ENCODE measurements around the gene HPN.
A peak's percentile ranks its signal among the peaks of the same experiment; 100 is the strongest.

DNA sequence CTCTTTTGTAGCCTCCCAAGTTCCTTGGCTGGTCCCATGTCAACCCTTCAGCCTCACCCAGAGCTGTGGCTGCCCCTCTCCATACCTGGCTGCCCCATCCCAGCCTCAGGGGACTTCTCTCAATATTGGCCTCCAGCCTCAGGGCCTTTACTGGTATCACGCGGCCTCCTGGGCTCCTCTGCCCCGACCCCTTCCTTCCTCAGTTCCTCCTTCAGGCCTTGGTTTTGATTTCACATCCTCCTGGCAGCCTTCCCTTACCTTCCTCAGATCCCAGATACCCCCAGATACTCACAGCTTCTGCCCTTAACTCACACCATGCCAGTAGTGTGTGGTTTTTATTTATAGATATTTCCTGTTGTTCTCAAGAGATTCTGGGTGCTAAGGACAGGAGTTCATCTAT lies 24.0 kb upstream of the HPN start:
- TF ChIP-seq, protein P1, sequence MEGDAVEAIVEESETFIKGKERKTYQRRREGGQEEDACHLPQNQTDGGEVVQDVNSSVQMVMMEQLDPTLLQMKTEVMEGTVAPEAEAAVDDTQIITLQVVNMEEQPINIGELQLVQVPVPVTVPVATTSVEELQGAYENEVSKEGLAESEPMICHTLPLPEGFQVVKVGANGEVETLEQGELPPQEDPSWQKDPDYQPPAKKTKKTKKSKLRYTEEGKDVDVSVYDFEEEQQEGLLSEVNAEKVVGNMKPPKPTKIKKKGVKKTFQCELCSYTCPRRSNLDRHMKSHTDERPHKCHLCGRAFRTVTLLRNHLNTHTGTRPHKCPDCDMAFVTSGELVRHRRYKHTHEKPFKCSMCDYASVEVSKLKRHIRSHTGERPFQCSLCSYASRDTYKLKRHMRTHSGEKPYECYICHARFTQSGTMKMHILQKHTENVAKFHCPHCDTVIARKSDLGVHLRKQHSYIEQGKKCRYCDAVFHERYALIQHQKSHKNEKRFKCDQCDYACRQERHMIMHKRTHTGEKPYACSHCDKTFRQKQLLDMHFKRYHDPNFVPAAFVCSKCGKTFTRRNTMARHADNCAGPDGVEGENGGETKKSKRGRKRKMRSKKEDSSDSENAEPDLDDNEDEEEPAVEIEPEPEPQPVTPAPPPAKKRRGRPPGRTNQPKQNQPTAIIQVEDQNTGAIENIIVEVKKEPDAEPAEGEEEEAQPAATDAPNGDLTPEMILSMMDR (IDR thresholded peaks at IDR 0.05 in 8 of 11, conservative IDR thresholded peaks at IDR 0.05 in 3 of 11) = no peak
- TF ChIP-seq POLR2AphosphoS5 (IDR thresholded peaks at IDR 0.05) (peak in 1 of 3 donors; percentile 20), POLR2A (IDR thresholded peaks at IDR 0.05) (no peak)
